HepG2 (cell line): ENCODE results near the gene SNIP1. TPM values are rescaled to one million over a fixed set of nuclear protein-coding genes. Genes with fewer than 3 reads are reported as not detected.

Experiments used
- ATAC-seq: fragments of 200-7000 bp; cut with Tn5 transposase; 3 replicates; pipeline ENCODE4 v1.9.1; 2020; ENCODE audit warnings: mild to moderate bottlenecking, moderate library complexity
- BruUV-seq: library from RNA; stranded (reverse); fragments of 400-500 nt; replicated peaks from 2 replicates; lab custom pipeline; 2021; lab: Mats Ljungman, UMichigan
- CTCF ChIA-PET: fragments of 300-600 bp; formaldehyde crosslinking; extraction: SDS; loops from one replicate; lab custom pipeline; 2021; ENCODE audit warnings: low total read pairs, inconsistent platforms, low intra/inter-chr PET ratio; lab: Yijun Ruan, JAX
- POLR2A ChIA-PET: fragments of 350-600 bp; sonication (Branson Sonifier 250); formaldehyde crosslinking; loops from one replicate; lab custom pipeline; 2020; ENCODE audit warnings: antibody characterized with exemption, inconsistent platforms; lab: Yijun Ruan, JAX
- DNase-seq: peaks from one replicate; pipeline ENCODE4 v3.0.0-alpha.2; 2015; ENCODE audit warnings: low spot score
- FAIRE-seq: peaks from 3 replicates; lab custom pipeline; 2011; peaks lifted over from hg19 to GRCh38; lab: Jason Lieb, UNC
- H2AFZ ChIP-seq: one replicate; pipeline ENCODE4 v1.6.1; 2011; ENCODE audit warnings: low read length, inconsistent platforms
- H3K27ac ChIP-seq: fragments of 300-600 bp; 3 replicates; pipeline ENCODE4 v1.8.0; 2011; ENCODE audit warnings: mixed run types, mild to moderate bottlenecking, mixed read lengths, low read length, inconsistent platforms; ENCODE audit not compliant: insufficient read depth; ENCODE audit errors: extremely low read length
- H3K27me3 ChIP-seq, 2 experiments: fragments of 200-600 bp in 1 of 2; 2 replicates in 1 of 2; 3 replicates in 1 of 2; pipeline versions ENCODE4 v1.6.0 to v1.8.0; 2011; ENCODE audit warnings: low read length in 2 of 2, mild to moderate bottlenecking in 2 of 2, moderate library complexity in 2 of 2, inconsistent platforms in 1 of 2; ENCODE audit not compliant: insufficient read depth in 2 of 2, control insufficient read depth in 1 of 2
- H3K36me3 ChIP-seq, 2 experiments: fragments of 200-600 bp in 1 of 2; replicated peaks in 1 of 2; 2 replicates in 1 of 2; 3 replicates in 1 of 2; pipeline versions ENCODE4 v1.5.1 to v1.8.0; 2011; ENCODE audit warnings: low read length in 2 of 2, inconsistent platforms in 1 of 2; ENCODE audit not compliant: insufficient read depth in 2 of 2, control insufficient read depth in 1 of 2
- H3K4me1 ChIP-seq: 2 replicates; pipeline ENCODE4 v1.5.1; 2012; ENCODE audit warnings: low read length, inconsistent platforms; ENCODE audit not compliant: insufficient read depth
- H3K4me2 ChIP-seq: 2 replicates; pipeline ENCODE4 v1.6.0; 2011; ENCODE audit warnings: low read depth, low read length, inconsistent platforms
- H3K4me3 ChIP-seq, 3 experiments: fragments of 200-600 bp in 1 of 3; sonication (generic), shearing (Covaris generic) in 1 of 3; replicated peaks in 1 of 3; 2 replicates each; pipeline ENCODE4 v1.5.1; 2011 to 2016; ENCODE audit warnings: low read length in 3 of 3, inconsistent platforms in 2 of 3, low read depth in 2 of 3, mild to moderate bottlenecking in 2 of 3, control low read depth in 1 of 3, mixed read lengths in 1 of 3; ENCODE audit not compliant: insufficient read depth in 1 of 3
- H3K79me2 ChIP-seq: one replicate; pipeline ENCODE4 v1.6.1; 2011; ENCODE audit warnings: low read length, inconsistent platforms; ENCODE audit not compliant: insufficient read depth
- H3K9ac ChIP-seq: 2 replicates; pipeline ENCODE4 v1.6.0; 2011; ENCODE audit warnings: mild to moderate bottlenecking, low read depth, low read length, inconsistent platforms; ENCODE audit not compliant: insufficient read depth
- H3K9me3 ChIP-seq: 2 replicates; pipeline ENCODE4 v1.5.1; 2012; ENCODE audit warnings: mild to moderate bottlenecking, low read length
- H4K20me1 ChIP-seq: 2 replicates; pipeline ENCODE4 v1.6.0; 2011; ENCODE audit warnings: inconsistent platforms, mild to moderate bottlenecking, low read length, moderate library complexity; ENCODE audit not compliant: insufficient read depth
- CEBPB ChIP-seq: IDR thresholded peaks from 2 replicates; pipeline ENCODE4 v1.6.1; 2011; ENCODE audit warnings: low read depth, low read length, improper control_type of control experiment, borderline replicate concordance
- MATR3 ChIP-seq: sonication (generic); formaldehyde crosslinking; IDR thresholded peaks from 2 replicates; pipeline ENCODE4 v1.4.0; 2020; ENCODE audit warnings: missing genetic modification reagents
- ZBTB49 ChIP-seq: sonication (generic); formaldehyde crosslinking; IDR thresholded peaks from 2 replicates; pipeline ENCODE4 v1.4.0; 2020; ENCODE audit warnings: missing genetic modification reagents, borderline replicate concordance
- ZNF329 ChIP-seq: sonication (generic); formaldehyde crosslinking; IDR thresholded peaks from 2 replicates; pipeline ENCODE4 v1.9.0; 2021; ENCODE audit warnings: low read depth, mild to moderate bottlenecking, missing genetic modification reagents
- WGBS: methylation state at CpG from one replicate; pipeline ENCODE4 v1.1.6; 2017; ENCODE audit warnings: low lambda C conversion rate; 5-methylcytosine and 5-hydroxymethylcytosine counted together
- in situ Hi-C: cut with HindIII; loops from 2 replicates; pipeline ENCODE4 v1.10.0; 2017; ENCODE audit warnings: low pct_unique_long_range_greater_than_20kb; ENCODE audit not compliant: extremely low pct_ligation_motif_present
- intact Hi-C: fragments of 100-400 bp; cut with micrococcal nuclease; formaldehyde crosslinking; loops from one replicate; pipeline ENCODE4 v1.10.0; 2022; ENCODE audit not compliant: unreplicated experiment
- polyA plus RNA-seq, 8 experiments: library from polyadenylated mRNA; depleted of rRNA in 3 of 8; stranded (reverse) in 7 of 8; unstranded in 1 of 8; fragments of >200 nt; fragmentation: Illumina TruSeq in 4 of 8; extraction: Trizol in 4 of 8; gene quantifications; 2 replicates each; pipeline versions ENCODE4 v1.2.1 to v1.2.3, GENCODE V29; 2011 to 2016; ENCODE audit warnings: low read depth in 4 of 8, missing spikeins in 1 of 8, mixed read lengths in 1 of 8; ENCODE audit not compliant: insufficient read depth in 1 of 8
- total RNA-seq, 5 experiments: library from RNA; depleted of rRNA; stranded (reverse); fragments of >200 nt; fragmentation: Illumina TruSeq; extraction: Trizol; gene quantifications; 2 replicates each; pipeline ENCODE4 v1.2.3, GENCODE V29; 2016; ENCODE audit warnings: low read depth in 1 of 5

Gene SNIP1
- total and polyA plus RNA-seq, 2 of the 13 experiments (the other 11 are each of a cell fraction or from before 2014, with no cell fraction given) = 5.5 to 11.2 TPM

GRCh38 chr1:37574834-37575480 lies 20.9 kb upstream of the SNIP1 start (continued):
- no peak for TF ChIP-seq ZBTB49 (CRISPR knock-in tag)

GRCh38 chr1:37570528-37571334 lies 16.6 kb upstream of the SNIP1 start:
- H3K4me2 ChIP-seq = no peak overlapping the region
- ChIA-PET POLR2A (no interaction called here), CTCF (no interaction called here)
- H3K4me3 ChIP-seq = no peak overlapping the region
- H3K9ac ChIP-seq = no peak overlapping the region
- no peak for FAIRE-seq
- no peaks in the 10 kb centered on the region for H3K79me2 ChIP-seq
- no peaks in the 10 kb centered on the region for H3K27me3 ChIP-seq
- no peaks in the 10 kb centered on the region for H3K9me3 ChIP-seq
- no peaks in the 10 kb centered on the region for H4K20me1 ChIP-seq
- peak; percentile 49; the same call in 1 of the 2 replicates for TF ChIP-seq CEBPB
- no peak for TF ChIP-seq ZNF329 (CRISPR knock-in tag)
- TF ChIP-seq MATR3 (CRISPR knock-in tag) = no peak
- H2AFZ ChIP-seq = no peak overlapping the region
- H3K36me3 ChIP-seq = peaks cover 45 to 94% of the 10 kb centered on the region in 2 experiments
- intact Hi-C loops (no loop called here), in situ Hi-C loops (no loop called here)
- WGBS = 97% methylated on average over 3 of the region's 3 CpGs
- H3K4me1 ChIP-seq = no peaks in the 10 kb centered on the region
- no peak for ATAC-seq
- H3K27ac ChIP-seq = no peak overlapping the region
- BruUV-seq = no TSS peak
- no peak for DNase-seq
